22Rv1 (cell line): ENCODE data around the gene ASMTL.

Experiments used
- ZFX ChIP-seq: fragments of 450-650 bp; IDR thresholded peaks from 2 replicates; pipeline ENCODE4 v1.6.1; 2017; ENCODE audit warnings: antibody characterized with exemption, borderline replicate concordance
- TF ChIP-seq, protein P1 (sequence below): fragments of 450-650 bp; IDR thresholded peaks from 2 replicates; pipeline ENCODE4 v1.5.1; 2017; ENCODE audit warnings: mild to moderate bottlenecking

DNA sequence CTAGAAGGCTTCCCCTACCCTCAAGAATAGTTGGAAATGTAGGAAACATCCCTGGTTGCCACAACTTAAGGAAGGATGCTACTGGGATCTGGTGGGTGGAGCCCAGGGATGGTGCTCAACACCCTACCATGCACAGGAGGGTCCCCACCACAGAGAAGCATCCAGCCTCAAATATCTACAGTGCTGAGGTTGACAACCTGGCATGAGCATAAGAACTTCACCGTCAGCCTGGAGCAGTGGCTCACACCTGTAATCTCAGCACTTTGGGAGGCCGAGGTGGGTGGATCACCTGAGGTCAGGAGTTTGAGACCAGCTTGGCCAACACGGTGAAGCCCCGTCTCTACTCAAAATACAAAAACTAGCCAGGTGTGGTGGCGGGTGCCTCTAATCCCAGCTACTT is 24.0 kb upstream of the ASMTL start:
- TF ChIP-seq, protein P1, sequence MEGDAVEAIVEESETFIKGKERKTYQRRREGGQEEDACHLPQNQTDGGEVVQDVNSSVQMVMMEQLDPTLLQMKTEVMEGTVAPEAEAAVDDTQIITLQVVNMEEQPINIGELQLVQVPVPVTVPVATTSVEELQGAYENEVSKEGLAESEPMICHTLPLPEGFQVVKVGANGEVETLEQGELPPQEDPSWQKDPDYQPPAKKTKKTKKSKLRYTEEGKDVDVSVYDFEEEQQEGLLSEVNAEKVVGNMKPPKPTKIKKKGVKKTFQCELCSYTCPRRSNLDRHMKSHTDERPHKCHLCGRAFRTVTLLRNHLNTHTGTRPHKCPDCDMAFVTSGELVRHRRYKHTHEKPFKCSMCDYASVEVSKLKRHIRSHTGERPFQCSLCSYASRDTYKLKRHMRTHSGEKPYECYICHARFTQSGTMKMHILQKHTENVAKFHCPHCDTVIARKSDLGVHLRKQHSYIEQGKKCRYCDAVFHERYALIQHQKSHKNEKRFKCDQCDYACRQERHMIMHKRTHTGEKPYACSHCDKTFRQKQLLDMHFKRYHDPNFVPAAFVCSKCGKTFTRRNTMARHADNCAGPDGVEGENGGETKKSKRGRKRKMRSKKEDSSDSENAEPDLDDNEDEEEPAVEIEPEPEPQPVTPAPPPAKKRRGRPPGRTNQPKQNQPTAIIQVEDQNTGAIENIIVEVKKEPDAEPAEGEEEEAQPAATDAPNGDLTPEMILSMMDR: no peak
- no peak for TF ChIP-seq ZFX
